NCI-H1694 (cell line): ENCODE data around the gene GPR33.
A peak's percentile ranks its signal among the peaks of the same experiment; 100 is the strongest.
"Not testable (repeated sequence)": the region's sequence is repeated elsewhere in the genome, so short reads cannot be mapped to it uniquely, and the experiment has no call there.

Experiments
- DNase-seq: peaks from one replicate; lab custom pipeline; 2025; lab: John Stamatoyannopoulos, UW

GPR33 gene

GRCh38 chr14:31461545-31461944 lies 26.3 kb downstream of the GPR33 start:
- DNase-seq, result no peak

DNA sequence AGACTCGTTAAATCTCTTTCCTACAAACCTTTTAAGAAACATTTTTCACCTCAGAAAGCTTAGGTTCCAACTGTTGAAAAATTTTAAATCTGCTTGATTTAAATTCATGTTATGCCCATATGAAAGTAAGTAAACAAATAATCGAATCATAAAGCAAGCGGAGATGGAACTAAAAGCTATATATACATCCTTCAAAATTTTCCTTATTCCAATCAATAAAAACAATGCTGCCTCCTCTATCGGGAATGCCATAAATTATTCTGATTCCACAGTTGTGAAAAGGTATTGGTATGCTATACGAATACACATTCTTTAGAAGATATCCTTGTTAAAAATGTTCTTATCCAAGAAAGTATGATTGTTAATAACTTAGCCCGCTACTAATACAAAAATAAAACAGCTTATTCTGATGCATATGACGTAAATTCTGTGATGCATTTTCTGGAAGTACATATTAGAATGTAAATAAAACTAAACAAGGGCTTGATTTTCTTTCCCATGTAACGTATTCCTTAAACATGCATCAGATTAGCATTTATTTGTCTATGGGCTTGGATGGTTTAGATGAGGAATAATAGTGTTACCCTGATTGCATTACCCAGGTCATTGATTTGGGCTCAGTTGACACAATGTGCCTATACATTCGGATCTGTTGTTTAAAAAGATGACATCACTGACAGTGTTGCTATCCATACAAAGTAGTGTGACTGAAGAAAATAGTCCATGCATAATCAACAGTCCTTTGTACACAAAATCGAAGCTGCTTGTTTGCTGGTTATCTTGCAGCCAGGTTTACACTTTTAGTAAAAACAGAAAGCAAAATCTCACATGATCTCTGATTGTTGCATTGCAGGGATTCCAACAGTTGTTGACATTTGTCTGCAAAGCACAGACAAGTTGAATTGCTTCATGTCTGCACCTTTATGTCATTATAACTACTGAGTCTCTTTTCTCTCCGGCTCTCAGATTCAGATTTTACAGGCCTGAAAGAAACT lies 29.9 kb downstream of the GPR33 start:
- no peak for DNase-seq

- peak; percentile 91 for DNase-seq
Measured at GRCh38 chr14:31456841-31457664, 30.8 kb downstream of the GPR33 start, which contains the start of gene DTD2. Gene DTD2 (minus strand): TSS chr14:31457506. CDS start chr14:31457393, 113 bp downstream.

GRCh38 chr14:31449971-31450610 lies 37.7 kb downstream of the GPR33 start:
- DNase-seq, result peak; percentile 79

DNA sequence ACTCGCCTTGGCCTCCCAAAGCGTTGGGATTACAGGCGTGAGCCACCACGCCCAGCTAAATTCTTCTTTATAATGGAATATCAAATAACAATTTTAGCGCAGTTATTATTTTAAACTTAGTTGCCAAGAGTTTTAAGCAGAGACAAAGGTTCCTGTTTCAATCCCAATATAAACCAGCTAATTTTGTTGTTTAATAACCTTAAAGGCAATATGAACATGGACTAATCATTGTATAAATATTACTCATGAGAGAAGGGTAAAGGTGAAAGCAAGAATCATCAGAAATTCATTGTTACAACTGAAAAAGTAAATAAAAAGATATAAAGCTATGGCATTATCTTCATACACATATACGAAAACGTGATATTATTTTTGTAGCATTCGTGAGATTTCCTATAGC lies 38.7 kb downstream of the GPR33 start:
- DNase-seq, result no peak

DNA sequence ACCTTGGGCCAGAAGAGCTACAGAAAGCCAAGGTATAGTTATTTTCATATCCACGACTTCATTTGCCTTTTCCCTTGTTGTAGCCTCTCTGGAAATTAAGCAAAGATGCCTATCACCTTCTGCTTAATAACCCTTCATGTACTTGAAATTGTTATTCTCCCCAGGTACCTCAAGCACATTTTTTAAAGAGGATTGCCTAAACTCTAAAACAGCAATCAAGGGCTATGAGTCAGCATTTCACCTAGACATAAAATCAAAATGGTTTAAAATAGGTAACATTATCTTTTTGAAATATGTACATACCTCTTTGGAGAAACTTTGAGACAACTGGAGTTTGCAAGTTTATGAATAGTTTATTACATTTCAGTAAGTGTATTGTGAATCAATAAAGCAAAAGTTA lies 42.1 kb downstream of the GPR33 start:
- no peak for DNase-seq

GRCh38 chr14:31442284-31442683 lies 45.6 kb downstream of the GPR33 start:
- no peak for DNase-seq

GRCh38 chr14:31441273-31442111 lies 46.3 kb downstream of the GPR33 start:
- no peak for DNase-seq

DNA sequence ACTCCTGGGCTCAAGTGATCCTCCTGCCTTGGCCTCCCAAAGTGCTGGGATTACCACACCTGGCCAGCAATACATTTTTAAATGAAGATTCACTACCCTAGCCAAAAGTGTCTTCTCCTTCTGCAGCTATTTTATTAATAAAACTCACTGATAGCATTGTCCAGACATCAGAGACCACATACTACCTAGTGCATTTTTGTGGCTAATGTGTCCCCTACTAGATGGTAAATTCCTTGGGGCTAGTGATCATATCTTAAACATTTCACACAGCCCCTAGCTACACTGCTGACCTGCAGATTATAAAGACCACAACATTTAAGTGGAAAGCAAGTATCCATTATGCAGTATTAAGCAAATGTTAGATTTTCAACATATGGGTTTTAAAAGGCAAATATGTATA lies 47.6 kb downstream of the GPR33 start:
- no peak for DNase-seq

DNA sequence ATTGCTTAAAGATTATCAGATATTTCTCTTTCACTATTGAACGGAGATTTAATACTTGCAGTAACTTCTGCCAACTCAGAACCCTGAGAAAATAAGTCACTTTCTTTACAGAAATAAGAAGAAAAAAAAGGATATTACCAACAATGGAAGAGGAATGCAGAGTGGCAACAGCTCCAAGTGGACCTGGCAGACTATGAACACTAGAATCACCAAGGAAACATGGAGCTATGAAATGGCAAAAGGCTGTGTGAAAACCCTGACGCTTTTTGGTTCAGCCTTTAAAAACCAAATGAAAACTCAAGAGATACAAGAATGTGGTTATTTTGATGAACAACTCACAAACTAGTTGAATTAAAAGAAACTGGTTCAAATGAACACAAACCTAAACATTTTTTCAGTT lies 48.3 kb downstream of the GPR33 start:
- no peak for DNase-seq

- not testable (repeated sequence) for DNase-seq
Measured at GRCh38 chr14:31437045-31437691, 50.7 kb downstream of the GPR33 start.

- DNase-seq, result no peak
Measured at GRCh38 chr14:31435276-31435675, 52.6 kb downstream of the GPR33 start.
